C4-2B (cell line): ENCODE data around the gene TBC1D4.

ENCODE experiments used
- H3K27ac ChIP-seq: fragments of 450-650 bp; 2 replicates; pipeline ENCODE4 v1.5.1; 2017
- CTCF ChIP-seq: fragments of 450-650 bp; conservative IDR thresholded peaks from 2 replicates; pipeline ENCODE4 v1.5.1; 2017; ENCODE audit warnings: mild to moderate bottlenecking
- ZFX ChIP-seq: fragments of 450-650 bp; IDR thresholded peaks from 2 replicates; pipeline ENCODE4 v1.6.1; 2017

TBC1D4 gene

GRCh38 chr13:75493156-75493555 is 11.2 kb upstream of the TBC1D4 start:
- TF ChIP-seq CTCF (no peak), ZFX (no peak)
- H3K27ac ChIP-seq: no peak overlapping the region

- no peak overlapping the region for H3K27ac ChIP-seq
- TF ChIP-seq ZFX (no peak), CTCF (no peak)
Measured at GRCh38 chr13:75492389-75492788, 10.4 kb upstream of the TBC1D4 start.

GRCh38 chr13:75491376-75491775 is 9.4 kb upstream of the TBC1D4 start:
- TF ChIP-seq CTCF (no peak), ZFX (no peak)
- H3K27ac ChIP-seq: no peak overlapping the region

- no peak overlapping the region for H3K27ac ChIP-seq
- TF ChIP-seq ZFX (no peak), CTCF (no peak)
Measured at GRCh38 chr13:75489502-75490263, 7.7 kb upstream of the TBC1D4 start.

- H3K27ac ChIP-seq: no peak overlapping the region
- TF ChIP-seq CTCF: no peak
- no peak for TF ChIP-seq ZFX
Measured at GRCh38 chr13:75486146-75487062, 4.4 kb upstream of the TBC1D4 start.

- H3K27ac ChIP-seq: no peak overlapping the region
Measured at GRCh38 chr13:75485286-75486062, 3.5 kb upstream of the TBC1D4 start.

More at GRCh38 chr13:75485286-75486062, 3.5 kb upstream of the TBC1D4 start:
- TF ChIP-seq CTCF: no peak
- no peak for TF ChIP-seq ZFX
